ENCODE results near the gene SBNO1. TPM values are rescaled to one million over a fixed set of nuclear protein-coding genes. Genes with fewer than 3 reads are reported as not detected.

SBNO1 gene
- total RNA-seq, 1 experiment from 2014 or later: 43.8 TPM

GRCh38 chr12:123391546-123392343, 27.1 kb upstream of the SBNO1 start:
- Histone ChIP-seq H2AFZ (ENCODE audit: low read depth, low read length, poor library complexity, severe bottlenecking) (no peak overlapping the region), H3K79me2 (ENCODE audit: insufficient read depth, low read length) (peaks cover 86% of the 10 kb centered on the region), H3K4me3 (replicated peaks in 1 of 2; ENCODE audit: low read depth in 1 of 2, low read length in 2 of 2) (no peak overlapping the region), H3K9me3 (ENCODE audit: control insufficient read depth in 1 of 2, insufficient read depth in 1 of 2, low read depth in 1 of 2, low read length in 2 of 2) (no peaks in the 10 kb centered on the region), H3K4me1 (ENCODE audit: control insufficient read depth in 1 of 2, insufficient read depth in 2 of 2, low read length in 2 of 2) (peaks cover 10 to 25% of the 10 kb centered on the region in 2 experiments), H3K36me3 (ENCODE audit: control insufficient read depth in 1 of 2, insufficient read depth in 2 of 2, low read length in 2 of 2) (peaks cover 34 to 54% of the 10 kb centered on the region in 2 experiments), H3K27me3 (ENCODE audit: insufficient read depth, low read length) (no peaks in the 10 kb centered on the region), H3K4me2 (ENCODE audit: low read length) (no peak overlapping the region), H3K27ac (ENCODE audit: low read depth, low read length) (no peak overlapping the region), H3K9ac (ENCODE audit: low read length) (no peak overlapping the region), H3K9me2 (ENCODE audit: insufficient read depth) (no peaks in the 10 kb centered on the region), H4K20me1 (ENCODE audit: insufficient read depth) (no peaks in the 10 kb centered on the region)
- no peak for TF ChIP-seq EGR1 (IDR thresholded peaks at IDR 0.05; ENCODE audit: low read depth)
- TF ChIP-seq TCF7L2 (IDR thresholded peaks at IDR 0.05; ENCODE audit: borderline replicate concordance, extremely low read depth, insufficient read depth, insufficient read length): no peak
- TF ChIP-seq CTCF (IDR thresholded peaks at IDR 0.05 in 2 of 3, conservative IDR thresholded peaks at IDR 0.05 in 1 of 3; ENCODE audit: borderline replicate concordance in 1 of 3, insufficient read depth in 1 of 3, low read depth in 2 of 3, low read length in 2 of 3): no peak
- TF ChIP-seq REST (IDR thresholded peaks at IDR 0.05; ENCODE audit: low read depth): no peak
- TF ChIP-seq CBX3 (IDR thresholded peaks at IDR 0.05; ENCODE audit: low read depth): no peak
- no peak for TF ChIP-seq MAX (IDR thresholded peaks at IDR 0.05)
- TF ChIP-seq CEBPB (IDR thresholded peaks at IDR 0.05; ENCODE audit: low read depth): no peak
- no peak for TF ChIP-seq SP1 (IDR thresholded peaks at IDR 0.05; ENCODE audit: low read depth)
- no peak for TF ChIP-seq SIN3A (IDR thresholded peaks at IDR 0.05; ENCODE audit: low read depth)
- no peak for TF ChIP-seq POLR2AphosphoS5 (IDR thresholded peaks at IDR 0.05; ENCODE audit: low read depth, low read length)
- TF ChIP-seq EZH2phosphoT487 (IDR thresholded peaks at IDR 0.05; ENCODE audit: borderline replicate concordance): no peak
- TF ChIP-seq RAD21 (IDR thresholded peaks at IDR 0.05; ENCODE audit: low read depth): no peak
- TF ChIP-seq EZH2 (IDR thresholded peaks at IDR 0.05): no peak
- no peak for TF ChIP-seq JUND (IDR thresholded peaks at IDR 0.05)
- no peak for TF ChIP-seq ATF3 (IDR thresholded peaks at IDR 0.05)
- TF ChIP-seq ZFX (IDR thresholded peaks at IDR 0.05): no peak
- RAD21 ChIA-PET (ENCODE audit: low non-redundant PET in 1 of 2, low total read pairs in 2 of 2, uncharacterized antibody in 2 of 2, unreplicated experiment in 2 of 2): no interaction called here
- DNase-seq (ENCODE audit: low read depth, low spot score): no peak
- intact Hi-C loops (cut with micrococcal nuclease): loop anchor here (5.0 kb wide), 1 partner anchor 191 kb away; the partner anchor contains the start of gene TMED2
- POLR2A ChIA-PET: interaction anchor here (1.1 to 1.4 kb wide), 2 partner anchors 8 to 28 kb away, joined by 3 to 4 read pairs; partner anchors contain the start of gene KMT5A
- no peak for ATAC-seq
- no TSS peak for BruUV-seq (replicated peaks)
- CTCF ChIA-PET: no interaction called here

Data from HCT116 (cell line).